Karpas-422 (cell line): Measurements from ENCODE around the gene TUB. TPM values are rescaled to one million over a fixed set of nuclear protein-coding genes. Genes with fewer than 3 reads are reported as not detected.

Experiments used
- DNase-seq: peaks from one replicate; pipeline ENCODE4 v3.0.0-alpha.2; 2015
- H2AFZ ChIP-seq: fragments of 200-600 bp; sonication (generic); 2 replicates; pipeline ENCODE4 v1.6.1; 2014; ENCODE audit warnings: antibody characterized with exemption, low read length, mixed read lengths
- H3K27ac ChIP-seq: fragments of 200-600 bp; sonication (generic); 2 replicates; pipeline ENCODE4 v1.5.1; 2014; ENCODE audit warnings: mild to moderate bottlenecking, low read length, moderate library complexity
- H3K27me3 ChIP-seq: fragments of 200-600 bp; sonication (generic); 2 replicates; pipeline ENCODE4 v1.6.1; 2014; ENCODE audit warnings: low read length, mixed read lengths
- H3K36me3 ChIP-seq: fragments of 200-600 bp; sonication (generic); 2 replicates; pipeline ENCODE4 v1.6.1; 2014; ENCODE audit warnings: low read length, mixed read lengths; ENCODE audit not compliant: insufficient read depth
- H3K4me1 ChIP-seq: fragments of 200-600 bp; sonication (generic); 2 replicates; pipeline ENCODE4 v1.6.1; 2014; ENCODE audit warnings: mild to moderate bottlenecking, low read length, mixed read lengths
- H3K4me2 ChIP-seq: fragments of 200-600 bp; sonication (generic); 2 replicates; pipeline ENCODE4 v1.6.1; 2014; ENCODE audit warnings: low read length, low read depth, mild to moderate bottlenecking; ENCODE audit not compliant: poor library complexity, severe bottlenecking
- H3K4me3 ChIP-seq: fragments of 200-600 bp; sonication (generic); 2 replicates; pipeline ENCODE4 v1.5.1; 2014; ENCODE audit warnings: mild to moderate bottlenecking, antibody characterized with exemption, low read length, mixed read lengths
- H3K79me2 ChIP-seq: fragments of 200-600 bp; sonication (generic); 2 replicates; pipeline ENCODE4 v1.6.1; 2014; ENCODE audit warnings: mild to moderate bottlenecking, low read length, mixed read lengths
- H3K9ac ChIP-seq: fragments of 200-600 bp; sonication (generic); 2 replicates; pipeline ENCODE4 v1.6.0; 2014; ENCODE audit warnings: low read length
- H3K9me2 ChIP-seq: fragments of 200-600 bp; sonication (generic), shearing (Covaris generic); replicated peaks from 2 replicates; pipeline ENCODE4 v1.6.0; 2014; ENCODE audit warnings: mild to moderate bottlenecking, low read length, moderate library complexity; ENCODE audit not compliant: insufficient read depth
- H3K9me3 ChIP-seq: fragments of 300-700, 200-600 bp; sonication (generic); 2 replicates; pipeline ENCODE4 v1.6.1; 2014; ENCODE audit warnings: low read length, mixed read lengths
- H4K20me1 ChIP-seq: fragments of 200-600 bp; sonication (generic); 2 replicates; pipeline ENCODE4 v1.6.1; 2014; ENCODE audit warnings: mild to moderate bottlenecking, antibody characterized with exemption, low read length, low read depth; ENCODE audit not compliant: insufficient read depth
- total RNA-seq: library from RNA; depleted of rRNA; stranded (reverse); fragments of >200 nt; shearing (Covaris generic); gene quantifications from 2 replicates; pipeline ENCODE4 v1.2.3, GENCODE V29; 2014; ENCODE audit warnings: low replicate concordance; rRNA removed

Gene TUB
- total RNA-seq = not detected in 2 replicates

- H3K36me3 ChIP-seq = no peaks in the 10 kb centered on the region
- H3K9me2 ChIP-seq = no peaks in the 10 kb centered on the region
- no peak within 1 kb of the TSS for H2AFZ ChIP-seq
- no peaks in the 10 kb centered on the region for H3K9me3 ChIP-seq
- no peak within 1 kb of the TSS for H3K4me2 ChIP-seq
- no peak for DNase-seq
- H3K27ac ChIP-seq = no peak within 1 kb of the TSS
- H3K79me2 ChIP-seq = no peaks in the 10 kb centered on the region
- no peak within 1 kb of the TSS for H3K9ac ChIP-seq
- no peak within 1 kb of the TSS for H3K4me3 ChIP-seq
- H3K27me3 ChIP-seq = no peaks in the 10 kb centered on the region
- no peaks in the 10 kb centered on the region for H3K4me1 ChIP-seq
- H4K20me1 ChIP-seq = no peaks in the 10 kb centered on the region
Measured at GRCh38 chr11:8080674-8081590, at the start of gene TUB. TSS of gene TUB (plus strand) at chr11:8081211. CDS start at chr11:8081511, 300 bp downstream.

GRCh38 chr11:8031248-8032115, 49.5 kb upstream of the TUB start:
- no peaks in the 10 kb centered on the region for H3K9me2 ChIP-seq
- no peak overlapping the region for H2AFZ ChIP-seq
- no peaks in the 10 kb centered on the region for H3K79me2 ChIP-seq
- H4K20me1 ChIP-seq = no peaks in the 10 kb centered on the region
- no peaks in the 10 kb centered on the region for H3K9me3 ChIP-seq
- H3K4me1 ChIP-seq = no peaks in the 10 kb centered on the region
- no peak overlapping the region for H3K4me2 ChIP-seq
- no peak for DNase-seq
- H3K27me3 ChIP-seq = no peaks in the 10 kb centered on the region
- no peak overlapping the region for H3K4me3 ChIP-seq
- H3K36me3 ChIP-seq = no peaks in the 10 kb centered on the region
- no peak overlapping the region for H3K9ac ChIP-seq
- H3K27ac ChIP-seq = no peak overlapping the region

GRCh38 chr11:8032122-8032521, 48.9 kb upstream of the TUB start:
- DNase-seq = no peak
- H3K9ac ChIP-seq = no peak overlapping the region
- H4K20me1 ChIP-seq = no peaks in the 10 kb centered on the region
- H3K36me3 ChIP-seq = no peaks in the 10 kb centered on the region
- H3K4me2 ChIP-seq = no peak overlapping the region
- no peak overlapping the region for H3K27ac ChIP-seq
- H3K4me1 ChIP-seq = no peaks in the 10 kb centered on the region
- H3K9me2 ChIP-seq = no peaks in the 10 kb centered on the region
- H3K4me3 ChIP-seq = no peak overlapping the region
- no peaks in the 10 kb centered on the region for H3K9me3 ChIP-seq
- no peak overlapping the region for H2AFZ ChIP-seq
- no peaks in the 10 kb centered on the region for H3K27me3 ChIP-seq
- no peaks in the 10 kb centered on the region for H3K79me2 ChIP-seq

- Histone ChIP-seq H3K79me2 (no peaks in the 10 kb centered on the region), H3K9me2 (no peaks in the 10 kb centered on the region), H3K9ac (no peak overlapping the region), H3K4me2 (no peak overlapping the region), H2AFZ (no peak overlapping the region), H3K27ac (no peak overlapping the region), H4K20me1 (no peaks in the 10 kb centered on the region), H3K4me1 (no peaks in the 10 kb centered on the region), H3K36me3 (no peaks in the 10 kb centered on the region), H3K4me3 (no peak overlapping the region), H3K9me3 (no peaks in the 10 kb centered on the region), H3K27me3 (no peaks in the 10 kb centered on the region)
- DNase-seq = no peak
Measured at GRCh38 chr11:8032576-8033304, 48.3 kb upstream of the TUB start.

- Histone ChIP-seq H3K4me3 (no peak overlapping the region), H3K27ac (no peak overlapping the region), H3K4me2 (no peak overlapping the region), H3K9ac (no peak overlapping the region), H4K20me1 (no peaks in the 10 kb centered on the region), H2AFZ (no peak overlapping the region), H3K9me3 (no peaks in the 10 kb centered on the region), H3K36me3 (no peaks in the 10 kb centered on the region), H3K79me2 (no peaks in the 10 kb centered on the region), H3K4me1 (no peaks in the 10 kb centered on the region), H3K9me2 (no peaks in the 10 kb centered on the region), H3K27me3 (no peaks in the 10 kb centered on the region)
- peak; percentile 72 for DNase-seq
Measured at GRCh38 chr11:8033305-8034105, 47.5 kb upstream of the TUB start.

- no peak overlapping the region for H2AFZ ChIP-seq
- no peaks in the 10 kb centered on the region for H3K79me2 ChIP-seq
- H4K20me1 ChIP-seq = no peaks in the 10 kb centered on the region
- no peaks in the 10 kb centered on the region for H3K9me3 ChIP-seq
- no peak for DNase-seq
- H3K9ac ChIP-seq = no peak overlapping the region
- H3K4me2 ChIP-seq = no peak overlapping the region
- H3K4me3 ChIP-seq = no peak overlapping the region
- no peaks in the 10 kb centered on the region for H3K36me3 ChIP-seq
- no peak overlapping the region for H3K27ac ChIP-seq
- H3K9me2 ChIP-seq = no peaks in the 10 kb centered on the region
- no peaks in the 10 kb centered on the region for H3K27me3 ChIP-seq
- no peaks in the 10 kb centered on the region for H3K4me1 ChIP-seq
Measured at GRCh38 chr11:8034106-8034585, 46.9 kb upstream of the TUB start.

- no peak for DNase-seq
- Histone ChIP-seq H3K9me2 (no peaks in the 10 kb centered on the region), H3K79me2 (no peaks in the 10 kb centered on the region), H3K4me1 (no peaks in the 10 kb centered on the region), H4K20me1 (no peaks in the 10 kb centered on the region), H2AFZ (no peak overlapping the region), H3K9ac (no peak overlapping the region), H3K27me3 (no peaks in the 10 kb centered on the region), H3K4me2 (no peak overlapping the region), H3K4me3 (no peak overlapping the region), H3K36me3 (no peaks in the 10 kb centered on the region), H3K9me3 (no peaks in the 10 kb centered on the region), H3K27ac (no peak overlapping the region)
Measured at GRCh38 chr11:8034604-8035190, 46.3 kb upstream of the TUB start.
